NCI-H2196 treated with DMSO at 0.1 percent for 48 hours (cell line): Measurements from ENCODE around the gene INHBE.
"Not testable (repeated sequence)": the region's sequence is repeated elsewhere in the genome, so short reads cannot be mapped to it uniquely, and the experiment has no call there.

Experiments
- DNase-seq: peaks from one replicate; lab custom pipeline; 2025; ENCODE audit not compliant: unreplicated experiment; lab: John Stamatoyannopoulos, UW

Gene INHBE

GRCh38 chr12:57475271-57476161 lies 20.4 kb downstream of the INHBE start:
- DNase-seq, result no peak

GRCh38 chr12:57476162-57476992 lies 21.3 kb downstream of the INHBE start:
- DNase-seq, result no peak

GRCh38 chr12:57476993-57477709 lies 22.0 kb downstream of the INHBE start:
- DNase-seq, result no peak

- no peak for DNase-seq
Measured at GRCh38 chr12:57477710-57478681, 22.9 kb downstream of the INHBE start.

GRCh38 chr12:57479043-57479375 lies 23.9 kb downstream of the INHBE start:
- DNase-seq, result no peak

GRCh38 chr12:57479376-57480115 lies 24.4 kb downstream of the INHBE start, which contains the start of gene ARHGAP9:
ARHGAP9 (minus strand) TSS chr12:57479866; CDS start chr12:57479406, 460 bp downstream.
- no peak for DNase-seq

- no peak for DNase-seq
Measured at GRCh38 chr12:57481671-57482070, 26.6 kb downstream of the INHBE start.

GRCh38 chr12:57483466-57483865 lies 28.4 kb downstream of the INHBE start:
- DNase-seq, result no peak

- DNase-seq, result no peak
Measured at GRCh38 chr12:57485695-57486094, 30.6 kb downstream of the INHBE start.

- DNase-seq, result no peak
Measured at GRCh38 chr12:57487055-57487596, 32.0 kb downstream of the INHBE start.

GRCh38 chr12:57487597-57488401 lies 32.7 kb downstream of the INHBE start, which contains the start of gene MARS1:
MARS1 (plus strand) TSS chr12:57488068; CDS start chr12:57488091, 23 bp downstream.
- DNase-seq, result peak; percentile 91

GRCh38 chr12:57488402-57489156 lies 33.5 kb downstream of the INHBE start:
- DNase-seq, result no peak

GRCh38 chr12:57489157-57489641 lies 34.1 kb downstream of the INHBE start:
- no peak for DNase-seq

GRCh38 chr12:57490126-57490525 lies 35.0 kb downstream of the INHBE start:
- DNase-seq, result no peak

- DNase-seq, result peak; percentile 17
Measured at GRCh38 chr12:57491393-57492280, 36.5 kb downstream of the INHBE start.

GRCh38 chr12:57495051-57495701 lies 40.1 kb downstream of the INHBE start:
- not testable (repeated sequence) for DNase-seq
